Fibroblast of lung (primary cell): ENCODE measurements around the gene KRTAP4-5. TPM values are rescaled to one million over a fixed set of nuclear protein-coding genes. Genes with fewer than 3 reads are reported as not detected.
A peak's percentile ranks its signal among the peaks of the same experiment; 100 is the strongest.

ENCODE experiments used
- DNase-seq, 2 donors: peaks; one replicate each; pipeline versions ENCODE4 v3.0.0 to v3.0.0-alpha.2; 2010; ENCODE audit warnings: low read depth in 2 of 2
- H2AFZ ChIP-seq: 2 replicates; pipeline ENCODE4 v1.5.1; 2012; ENCODE audit warnings: low read length, control low read depth, inconsistent platforms
- H3K27ac ChIP-seq: 2 replicates; pipeline ENCODE4 v1.5.1; 2011; ENCODE audit warnings: low read length, control low read depth; ENCODE audit not compliant: insufficient read depth
- H3K27me3 ChIP-seq: 2 replicates; pipeline ENCODE4 v1.5.1; 2011; ENCODE audit warnings: mild to moderate bottlenecking, low read length; ENCODE audit not compliant: control insufficient read depth, insufficient read depth
- H3K36me3 ChIP-seq: 2 replicates; pipeline ENCODE4 v1.5.1; 2011; ENCODE audit warnings: low read length; ENCODE audit not compliant: control insufficient read depth, insufficient read depth
- H3K4me1 ChIP-seq: 2 replicates; pipeline ENCODE4 v1.5.1; 2011; ENCODE audit warnings: low read length; ENCODE audit not compliant: control insufficient read depth, insufficient read depth; ENCODE audit errors: extremely low read depth
- H3K4me2 ChIP-seq: 2 replicates; pipeline ENCODE4 v1.5.1; 2011; ENCODE audit warnings: low read length, control low read depth; ENCODE audit not compliant: insufficient read depth; ENCODE audit errors: extremely low read depth
- H3K4me3 ChIP-seq, 4 experiments: fragments of 200-600 bp in 1 of 4; sonication (generic) in 1 of 4; replicated peaks in 1 of 4; 2 replicates each; pipeline ENCODE4 v1.5.1; 2011 to 2016; ENCODE audit warnings: low read length in 4 of 4, low read depth in 3 of 4, mild to moderate bottlenecking in 3 of 4, control low read depth in 2 of 4, inconsistent platforms in 1 of 4, mixed read lengths in 1 of 4; ENCODE audit not compliant: insufficient read depth in 1 of 4; ENCODE audit errors: control extremely low read depth in 1 of 4
- H3K79me2 ChIP-seq: 2 replicates; pipeline ENCODE4 v1.5.1; 2012; ENCODE audit warnings: mild to moderate bottlenecking, low read length, inconsistent platforms; ENCODE audit not compliant: control insufficient read depth, insufficient read depth
- H3K9ac ChIP-seq: 2 replicates; pipeline ENCODE4 v1.5.1; 2011; ENCODE audit warnings: mild to moderate bottlenecking, low read length, control low read depth; ENCODE audit not compliant: insufficient read depth
- H3K9me3 ChIP-seq: 2 replicates; pipeline ENCODE4 v1.5.1; 2012; ENCODE audit warnings: low read depth, low read length; ENCODE audit not compliant: control insufficient read depth, insufficient read depth
- H4K20me1 ChIP-seq: 2 replicates; pipeline ENCODE4 v1.5.1; 2011; ENCODE audit warnings: low read length; ENCODE audit not compliant: control insufficient read depth, insufficient read depth; ENCODE audit errors: extremely low read depth
- CTCF ChIP-seq, 2 donors: IDR thresholded peaks in 1 of 2; conservative IDR thresholded peaks in 1 of 2; 1 replicate in 1 of 2; 2 replicates in 1 of 2; pipeline ENCODE4 v1.5.1; 2011 to 2012; ENCODE audit warnings: low read length in 2 of 2, control low read depth in 1 of 2, inconsistent platforms in 1 of 2, low read depth in 1 of 2, mild to moderate bottlenecking in 1 of 2
- EZH2 ChIP-seq: IDR thresholded peaks from 2 replicates; pipeline ENCODE4 v1.5.1; 2012; ENCODE audit warnings: low read length, control low read depth, mild to moderate bottlenecking; ENCODE audit errors: missing control alignments
- polyA plus RNA-seq, 2 donors: library from polyadenylated mRNA; depleted of rRNA in 1 of 2; stranded (reverse) in 1 of 2; unstranded in 1 of 2; fragments of >200 nt; gene quantifications; 2 replicates each; pipeline ENCODE4 v1.2.1, GENCODE V29; 2011 to 2012; ENCODE audit warnings: missing spikeins in 1 of 2
- total RNA-seq: library from RNA; depleted of rRNA; stranded (reverse); fragments of >200 nt; gene quantifications from 2 replicates; pipeline ENCODE4 v1.2.1, GENCODE V29; 2014

The KRTAP4-5 gene
- total and polyA plus RNA-seq, 2 donors (not counting 1 experiment from before 2014, with no cell fraction given) = not detected

- TF ChIP-seq EZH2 (no peak), CTCF (conservative IDR thresholded peaks at IDR 0.05 in 1 of 2, IDR thresholded peaks at IDR 0.05 in 1 of 2; ENCODE audit: low read depth in 1 of 2, low read length in 2 of 2) (no peak)
- no peak for DNase-seq
- H3K9me3 ChIP-seq = no peaks in the 10 kb centered on the region
- peaks cover 7% of the 10 kb centered on the region for H3K4me1 ChIP-seq
- no peaks in the 10 kb centered on the region for H3K27me3 ChIP-seq
- no peaks in the 10 kb centered on the region for H3K36me3 ChIP-seq
- H3K4me3 ChIP-seq = no peak overlapping the region
- H3K27ac ChIP-seq = no peak overlapping the region
- no peak overlapping the region for H3K9ac ChIP-seq
- no peaks in the 10 kb centered on the region for H4K20me1 ChIP-seq
- no peaks in the 10 kb centered on the region for H3K79me2 ChIP-seq
- H2AFZ ChIP-seq = no peak overlapping the region
- H3K4me2 ChIP-seq = no peak overlapping the region
Observed at GRCh38 chr17:41176744-41177387, 27.2 kb upstream of the KRTAP4-5 start.

GRCh38 chr17:41171886-41172285 is 22.3 kb upstream of the KRTAP4-5 start:
- no peaks in the 10 kb centered on the region for H3K4me1 ChIP-seq
- H2AFZ ChIP-seq = no peak overlapping the region
- H3K9me3 ChIP-seq = no peaks in the 10 kb centered on the region
- DNase-seq = peak in 1 of 2 donors; percentile 4
- H4K20me1 ChIP-seq = no peaks in the 10 kb centered on the region
- no peaks in the 10 kb centered on the region for H3K27me3 ChIP-seq
- H3K4me3 ChIP-seq = no peak overlapping the region
- no peaks in the 10 kb centered on the region for H3K36me3 ChIP-seq
- no peak for TF ChIP-seq EZH2
- H3K9ac ChIP-seq = no peak overlapping the region
- no peak overlapping the region for H3K27ac ChIP-seq
- no peaks in the 10 kb centered on the region for H3K79me2 ChIP-seq
- H3K4me2 ChIP-seq = no peak overlapping the region

GRCh38 chr17:41168121-41168520 is 18.5 kb upstream of the KRTAP4-5 start, which contains the start of gene KRTAP4-3:
TSS of gene KRTAP4-3 (minus strand) at chr17:41168221. CDS start at chr17:41168172, 49 bp downstream.
- Histone ChIP-seq H3K79me2 (no peaks in the 10 kb centered on the region), H3K36me3 (no peaks in the 10 kb centered on the region), H3K9me3 (no peaks in the 10 kb centered on the region), H3K9ac (no peak within 1 kb of the TSS), H3K4me2 (no peak within 1 kb of the TSS), H4K20me1 (no peaks in the 10 kb centered on the region), H3K27me3 (no peaks in the 10 kb centered on the region), H3K4me3 (no peak within 1 kb of the TSS), H3K27ac (no peak within 1 kb of the TSS), H2AFZ (no peak within 1 kb of the TSS), H3K4me1 (no peaks in the 10 kb centered on the region)
- TF ChIP-seq EZH2 (no peak), CTCF (conservative IDR thresholded peaks at IDR 0.05 in 1 of 2, IDR thresholded peaks at IDR 0.05 in 1 of 2; ENCODE audit: low read depth in 1 of 2, low read length in 2 of 2) (no peak)
- no peak for DNase-seq
